K562 (cell line): ENCODE results near the gene CNR1. TPM values are rescaled to one million over a fixed set of nuclear protein-coding genes. Genes with fewer than 3 reads are reported as not detected.

Experiments used
- ATAC-seq: fragments of 200-7000 bp; cut with Tn5 transposase; 3 replicates; pipeline ENCODE4 v1.9.1; 2020; ENCODE audit warnings: moderate library complexity
- BruUV-seq: library from RNA; stranded (reverse); fragments of 400-500 nt; replicated peaks from 2 replicates; lab custom pipeline; 2021; lab: Mats Ljungman, UMichigan
- CTCF ChIA-PET: fragments of 300-600 bp; formaldehyde crosslinking; extraction: SDS; loops from one replicate; lab custom pipeline; 2021; ENCODE audit warnings: low intra/inter-chr PET ratio; lab: Yijun Ruan, JAX
- POLR2A ChIA-PET: fragments of 300-600, 350-650 bp; sonication (Branson Sonifier 250); formaldehyde crosslinking; extraction: SDS; loops from one replicate; lab custom pipeline; 2021; ENCODE audit warnings: antibody characterized with exemption, inconsistent platforms; lab: Yijun Ruan, JAX
- DNase-seq, 4 experiments: peaks; one replicate each; pipeline versions ENCODE4 v3.0.0 to v3.0.0-alpha.2; 2011 to 2018; ENCODE audit warnings: low spot score in 3 of 4, mixed read lengths in 3 of 4; ENCODE audit errors: extremely low read depth in 1 of 4
- FAIRE-seq: peaks from 2 replicates; lab custom pipeline; 2011; peaks lifted over from hg19 to GRCh38; lab: Jason Lieb, UNC
- H2AFZ ChIP-seq: 2 replicates; pipeline ENCODE4 v1.6.0; 2011; ENCODE audit warnings: low read depth, low read length, control low read depth, inconsistent platforms
- H3K27ac ChIP-seq: fragments of 200-600 bp; 3 replicates; pipeline ENCODE4 v1.8.0; 2011; ENCODE audit warnings: low read depth, mild to moderate bottlenecking, control low read depth, inconsistent platforms, low read length, moderate library complexity, mixed read lengths; ENCODE audit errors: extremely low read depth
- H3K27me3 ChIP-seq, 2 experiments: fragments of 300-600 bp in 1 of 2; 2 replicates in 1 of 2; 3 replicates in 1 of 2; pipeline versions ENCODE4 v1.6.0 to v1.8.0; 2011; ENCODE audit warnings: inconsistent platforms in 2 of 2, low read length in 2 of 2, mild to moderate bottlenecking in 1 of 2, mixed read lengths in 1 of 2, moderate library complexity in 1 of 2; ENCODE audit not compliant: control insufficient read depth in 2 of 2, insufficient read depth in 2 of 2
- H3K36me3 ChIP-seq: fragments of 300-600 bp; 3 replicates; pipeline ENCODE4 v1.8.0; 2011; ENCODE audit warnings: mild to moderate bottlenecking, low read length, inconsistent platforms; ENCODE audit not compliant: control insufficient read depth, insufficient read depth
- H3K4me1 ChIP-seq, 2 experiments: fragments of 200-600 bp in 1 of 2; replicated peaks in 1 of 2; 2 replicates in 1 of 2; 3 replicates in 1 of 2; pipeline versions ENCODE4 v1.5.1 to v1.8.0; 2011; ENCODE audit warnings: inconsistent platforms in 2 of 2, low read length in 2 of 2, mild to moderate bottlenecking in 1 of 2, mixed read lengths in 1 of 2, moderate library complexity in 1 of 2; ENCODE audit not compliant: control insufficient read depth in 2 of 2, insufficient read depth in 2 of 2
- H3K4me2 ChIP-seq: 2 replicates; pipeline ENCODE4 v1.6.1; 2011; ENCODE audit warnings: low read length, control low read depth, inconsistent platforms, mixed read lengths; ENCODE audit not compliant: insufficient read depth
- H3K4me3 ChIP-seq: fragments of 200-600 bp; sonication (generic), shearing (Covaris generic); 2 replicates; pipeline ENCODE4 v1.5.1; 2016; ENCODE audit warnings: control low read depth, inconsistent platforms
- H3K79me2 ChIP-seq: fragments of 200-600 bp; 3 replicates; pipeline ENCODE4 v1.8.0; 2011; ENCODE audit warnings: low read length, inconsistent platforms; ENCODE audit not compliant: control insufficient read depth, insufficient read depth
- H3K9ac ChIP-seq, 2 experiments: 2 replicates each; pipeline versions ENCODE4 v1.6.0 to v1.6.1; 2011; ENCODE audit warnings: low read depth in 2 of 2, low read length in 2 of 2, control low read depth in 1 of 2, inconsistent platforms in 1 of 2, mild to moderate bottlenecking in 1 of 2, mixed read lengths in 1 of 2; ENCODE audit not compliant: insufficient read depth in 1 of 2
- H3K9me1 ChIP-seq: one replicate; pipeline ENCODE4 v1.6.0; 2011; ENCODE audit warnings: inconsistent platforms, mild to moderate bottlenecking, low read length, moderate library complexity; ENCODE audit not compliant: control insufficient read depth, insufficient read depth
- H3K9me3 ChIP-seq: replicated peaks from 2 replicates; pipeline ENCODE4 v1.5.1; 2011; ENCODE audit warnings: low read depth, low read length, inconsistent platforms; ENCODE audit not compliant: control insufficient read depth, insufficient read depth
- H4K20me1 ChIP-seq: replicated peaks from 2 replicates; pipeline ENCODE4 v1.6.1; 2011; ENCODE audit warnings: low read length, inconsistent platforms, mixed read lengths; ENCODE audit not compliant: control insufficient read depth, insufficient read depth
- CHD1 ChIP-seq: fragments of 200-600 bp; sonication (generic); IDR thresholded peaks from one replicate; pipeline ENCODE4 v1.6.1; 2012; ENCODE audit warnings: mild to moderate bottlenecking, moderate library complexity, low read length, inconsistent platforms
- RAD51 ChIP-seq: fragments of 450-650 bp; IDR thresholded peaks from 2 replicates; pipeline ENCODE4 v1.7.1; 2016; ENCODE audit warnings: low read depth, mild to moderate bottlenecking, borderline replicate concordance
- ZNF133 ChIP-seq: fragments of 250-450 bp; sonication (Bioruptor Pico); IDR thresholded peaks from 2 replicates; pipeline ENCODE4 v1.4.0; 2020; ENCODE audit warnings: mild to moderate bottlenecking
- ZNF436 ChIP-seq: fragments of 250-450, 450-650 bp; sonication (Bioruptor Pico); formaldehyde crosslinking; IDR thresholded peaks from 2 replicates; pipeline ENCODE4 v1.7.0; 2020; ENCODE audit warnings: mild to moderate bottlenecking
- WGBS: fragments of 100-300 bp; shearing (Covaris generic); methylation state at CpG from one replicate; pipeline ENCODE4 v1.1.6; 2016; ENCODE audit warnings: low coverage, mixed read lengths; ENCODE audit not compliant: insufficient coverage; ENCODE audit errors: missing lambda C conversion rate; 5-methylcytosine and 5-hydroxymethylcytosine counted together
- in situ Hi-C: fragments of 300-500 bp; cut with MboI; formaldehyde crosslinking; loops from 4 replicates; pipeline ENCODE4 v1.15.0; 2018; ENCODE audit warnings: inconsistent platforms, mixed read lengths
- intact Hi-C: fragments of 100-400 bp; cut with micrococcal nuclease; formaldehyde crosslinking; loops from 2 replicates; pipeline ENCODE4 v1.14.2; 2022
- polyA plus RNA-seq, 8 experiments: library from polyadenylated mRNA; depleted of rRNA in 4 of 8; stranded (reverse) in 5 of 8; unstranded in 3 of 8; fragments of >200 nt; fragmentation: Nextera tagmentation in 2 of 8; fragmentation: Illumina TruSeq in 1 of 8; extraction: Ambion mirVana in 2 of 8; extraction: Trizol in 1 of 8; gene quantifications; 2 replicates each; pipeline versions ENCODE4 v1.2.1 to v1.2.3, GENCODE V29; 2011 to 2014; ENCODE audit warnings: inconsistent platforms in 1 of 8, missing spikeins in 1 of 8
- total RNA-seq, 7 experiments: library from RNA; depleted of rRNA in 6 of 7; stranded (reverse); fragments of >200 nt in 6 of 7; fragmentation: Illumina TruSeq in 2 of 7; extraction: Trizol in 2 of 7; gene quantifications; 2 replicates each; pipeline versions ENCODE4 v1.2.1 to v1.2.3, GENCODE V29; 2011 to 2021; ENCODE audit warnings: low replicate concordance in 1 of 7
- TF ChIP-seq, protein P1 (sequence below): fragments of 250-450 bp; sonication (Bioruptor Pico); IDR thresholded peaks from 2 replicates; pipeline ENCODE4 v1.4.0; 2020
- TF ChIP-seq, protein P2 (sequence below): sonication (generic); formaldehyde crosslinking; IDR thresholded peaks from 2 replicates; pipeline ENCODE4 v1.8.0; 2022; ENCODE audit warnings: missing genetic modification reagents, mild to moderate bottlenecking, borderline replicate concordance
- TF ChIP-seq, protein P3 (sequence below): fragments of 450-650 bp; IDR thresholded peaks from 2 replicates; pipeline ENCODE4 v1.6.1; 2018; ENCODE audit not compliant: partially characterized antibody
- TF ChIP-seq, protein P4 (sequence below): fragments of 250-450 bp; sonication (Bioruptor Pico); IDR thresholded peaks from 2 replicates; pipeline ENCODE4 v1.4.0; 2020; ENCODE audit warnings: mild to moderate bottlenecking, moderate library complexity, borderline replicate concordance

Gene CNR1
- total and polyA plus RNA-seq, 9 of the 15 experiments (the other 6 are each of a cell fraction or from before 2014, with no cell fraction given), result 0.50 to 1.9 (median 1.2) TPM; not detected in 1

DNA sequence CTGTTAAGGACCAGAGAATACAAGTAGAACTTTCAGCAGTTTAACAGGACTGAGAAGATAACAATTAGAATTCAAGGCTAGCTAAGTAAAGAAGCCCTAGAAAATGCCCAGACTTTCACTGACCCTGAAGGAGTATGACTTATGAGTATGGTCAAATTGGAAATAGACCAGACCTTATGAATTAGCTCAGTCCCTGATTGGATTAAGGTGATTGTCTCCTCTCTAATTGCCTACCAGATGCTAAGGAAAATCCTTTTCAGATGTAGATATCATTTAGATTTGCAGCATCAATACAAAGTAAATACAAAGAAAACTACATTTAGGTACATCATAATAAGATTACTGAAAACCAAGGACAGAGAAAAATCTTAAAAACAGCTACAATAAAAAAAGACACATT is 58.9 kb downstream of the CNR1 start (continued):
- TF ChIP-seq, protein P1, sequence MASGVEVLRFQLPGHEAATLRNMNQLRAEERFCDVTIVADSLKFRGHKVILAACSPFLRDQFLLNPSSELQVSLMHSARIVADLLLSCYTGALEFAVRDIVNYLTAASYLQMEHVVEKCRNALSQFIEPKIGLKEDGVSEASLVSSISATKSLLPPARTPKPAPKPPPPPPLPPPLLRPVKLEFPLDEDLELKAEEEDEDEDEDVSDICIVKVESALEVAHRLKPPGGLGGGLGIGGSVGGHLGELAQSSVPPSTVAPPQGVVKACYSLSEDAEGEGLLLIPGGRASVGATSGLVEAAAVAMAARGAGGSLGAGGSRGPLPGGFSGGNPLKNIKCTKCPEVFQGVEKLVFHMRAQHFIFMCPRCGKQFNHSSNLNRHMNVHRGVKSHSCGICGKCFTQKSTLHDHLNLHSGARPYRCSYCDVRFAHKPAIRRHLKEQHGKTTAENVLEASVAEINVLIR, result no peak
- TF ChIP-seq, protein P2, sequence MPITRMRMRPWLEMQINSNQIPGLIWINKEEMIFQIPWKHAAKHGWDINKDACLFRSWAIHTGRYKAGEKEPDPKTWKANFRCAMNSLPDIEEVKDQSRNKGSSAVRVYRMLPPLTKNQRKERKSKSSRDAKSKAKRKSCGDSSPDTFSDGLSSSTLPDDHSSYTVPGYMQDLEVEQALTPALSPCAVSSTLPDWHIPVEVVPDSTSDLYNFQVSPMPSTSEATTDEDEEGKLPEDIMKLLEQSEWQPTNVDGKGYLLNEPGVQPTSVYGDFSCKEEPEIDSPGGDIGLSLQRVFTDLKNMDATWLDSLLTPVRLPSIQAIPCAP, result no peak
- TF ChIP-seq CHD1, result no peak
- TF ChIP-seq RAD51, result no peak
- no peak for TF ChIP-seq ZNF133 (CRISPR knock-in tag)

DNA sequence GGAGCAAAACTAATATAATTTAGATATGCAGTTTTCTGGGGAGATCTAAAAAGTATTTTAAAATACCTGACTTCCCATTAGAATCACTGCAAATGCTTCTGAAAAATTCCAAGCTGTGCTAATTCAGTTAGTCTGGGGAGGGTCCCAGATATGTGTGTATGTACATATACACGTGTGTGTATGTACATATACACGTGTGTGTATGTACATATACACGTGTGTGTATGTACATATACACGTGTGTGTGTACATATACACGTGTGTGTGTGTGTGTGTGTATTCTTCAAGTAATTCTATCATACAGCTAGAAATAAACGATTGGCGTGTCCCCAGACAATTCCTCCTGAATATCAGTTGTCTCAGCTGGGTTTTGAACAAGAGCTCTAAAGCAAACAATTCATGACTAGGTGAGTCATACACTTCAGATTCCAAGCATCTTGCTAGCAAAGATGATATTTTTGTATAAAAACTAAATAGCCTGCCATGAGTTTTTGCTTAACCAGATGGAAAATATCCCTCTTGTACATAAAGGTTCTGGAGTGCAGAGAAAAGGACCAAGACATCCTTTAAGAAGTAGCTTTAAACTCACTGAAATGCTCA is 60.3 kb downstream of the CNR1 start:
- Histone ChIP-seq H3K9ac (no peak overlapping the region), H3K4me2 (no peak overlapping the region), H2AFZ (no peak overlapping the region), H3K9me3 (no peaks in the 10 kb centered on the region), H3K27me3 (no peaks in the 10 kb centered on the region; a peak in 2 of 5 replicates), H3K4me1 (no peaks in the 10 kb centered on the region), H3K36me3 (no peaks in the 10 kb centered on the region), H4K20me1 (no peaks in the 10 kb centered on the region), H3K9me1 (no peaks in the 10 kb centered on the region), H3K27ac (no peak overlapping the region), H3K79me2 (no peaks in the 10 kb centered on the region), H3K4me3 (no peak overlapping the region)
- in situ Hi-C loops, result no loop called here
- DNase-seq (no peak), FAIRE-seq (no peak), ATAC-seq (no peak)
- BruUV-seq, result no TSS peak
- ChIA-PET POLR2A (no interaction called here), CTCF (no interaction called here)
- intact Hi-C loops, result no loop called here
- 0% methylated on average over 7 of the region's 7 CpGs for WGBS
- no peak for TF ChIP-seq ZNF436 (CRISPR knock-in tag)
- TF ChIP-seq, protein P3, sequence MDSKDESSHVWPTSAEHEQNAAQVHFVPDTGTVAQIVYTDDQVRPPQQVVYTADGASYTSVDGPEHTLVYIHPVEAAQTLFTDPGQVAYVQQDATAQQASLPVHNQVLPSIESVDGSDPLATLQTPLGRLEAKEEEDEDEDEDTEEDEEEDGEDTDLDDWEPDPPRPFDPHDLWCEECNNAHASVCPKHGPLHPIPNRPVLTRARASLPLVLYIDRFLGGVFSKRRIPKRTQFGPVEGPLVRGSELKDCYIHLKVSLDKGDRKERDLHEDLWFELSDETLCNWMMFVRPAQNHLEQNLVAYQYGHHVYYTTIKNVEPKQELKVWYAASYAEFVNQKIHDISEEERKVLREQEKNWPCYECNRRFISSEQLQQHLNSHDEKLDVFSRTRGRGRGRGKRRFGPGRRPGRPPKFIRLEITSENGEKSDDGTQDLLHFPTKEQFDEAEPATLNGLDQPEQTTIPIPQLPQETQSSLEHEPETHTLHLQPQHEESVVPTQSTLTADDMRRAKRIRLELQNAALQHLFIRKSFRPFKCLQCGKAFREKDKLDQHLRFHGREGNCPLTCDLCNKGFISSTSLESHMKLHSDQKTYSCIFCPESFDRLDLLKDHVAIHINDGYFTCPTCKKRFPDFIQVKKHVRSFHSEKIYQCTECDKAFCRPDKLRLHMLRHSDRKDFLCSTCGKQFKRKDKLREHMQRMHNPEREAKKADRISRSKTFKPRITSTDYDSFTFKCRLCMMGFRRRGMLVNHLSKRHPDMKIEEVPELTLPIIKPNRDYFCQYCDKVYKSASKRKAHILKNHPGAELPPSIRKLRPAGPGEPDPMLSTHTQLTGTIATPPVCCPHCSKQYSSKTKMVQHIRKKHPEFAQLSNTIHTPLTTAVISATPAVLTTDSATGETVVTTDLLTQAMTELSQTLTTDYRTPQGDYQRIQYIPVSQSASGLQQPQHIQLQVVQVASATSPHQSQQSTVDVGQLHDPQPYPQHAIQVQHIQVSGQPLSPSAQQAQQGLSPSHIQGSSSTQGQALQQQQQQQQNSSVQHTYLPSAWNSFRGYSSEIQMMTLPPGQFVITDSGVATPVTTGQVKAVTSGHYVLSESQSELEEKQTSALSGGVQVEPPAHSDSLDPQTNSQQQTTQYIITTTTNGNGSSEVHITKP, result no peak
- TF ChIP-seq, protein P4, sequence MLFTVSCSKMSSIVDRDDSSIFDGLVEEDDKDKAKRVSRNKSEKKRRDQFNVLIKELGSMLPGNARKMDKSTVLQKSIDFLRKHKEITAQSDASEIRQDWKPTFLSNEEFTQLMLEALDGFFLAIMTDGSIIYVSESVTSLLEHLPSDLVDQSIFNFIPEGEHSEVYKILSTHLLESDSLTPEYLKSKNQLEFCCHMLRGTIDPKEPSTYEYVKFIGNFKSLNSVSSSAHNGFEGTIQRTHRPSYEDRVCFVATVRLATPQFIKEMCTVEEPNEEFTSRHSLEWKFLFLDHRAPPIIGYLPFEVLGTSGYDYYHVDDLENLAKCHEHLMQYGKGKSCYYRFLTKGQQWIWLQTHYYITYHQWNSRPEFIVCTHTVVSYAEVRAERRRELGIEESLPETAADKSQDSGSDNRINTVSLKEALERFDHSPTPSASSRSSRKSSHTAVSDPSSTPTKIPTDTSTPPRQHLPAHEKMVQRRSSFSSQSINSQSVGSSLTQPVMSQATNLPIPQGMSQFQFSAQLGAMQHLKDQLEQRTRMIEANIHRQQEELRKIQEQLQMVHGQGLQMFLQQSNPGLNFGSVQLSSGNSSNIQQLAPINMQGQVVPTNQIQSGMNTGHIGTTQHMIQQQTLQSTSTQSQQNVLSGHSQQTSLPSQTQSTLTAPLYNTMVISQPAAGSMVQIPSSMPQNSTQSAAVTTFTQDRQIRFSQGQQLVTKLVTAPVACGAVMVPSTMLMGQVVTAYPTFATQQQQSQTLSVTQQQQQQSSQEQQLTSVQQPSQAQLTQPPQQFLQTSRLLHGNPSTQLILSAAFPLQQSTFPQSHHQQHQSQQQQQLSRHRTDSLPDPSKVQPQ, result peak; percentile 56; the same call in 1 of the 2 replicates
